CD4-positive, CD25-positive, alpha-beta regulatory T cell (primary cell): ENCODE results near the gene PTCH1. TPM values are rescaled to one million over a fixed set of nuclear protein-coding genes. Genes with fewer than 3 reads are reported as not detected.

Experiments used
- ATAC-seq, 2 donors: fragments of 150-1000 bp; cut with Tn5 transposase; one replicate each; pipeline ENCODE4 v1.10.0; 2021; ENCODE audit warnings: low read depth in 2 of 2, moderate number of reproducible peaks in 2 of 2, moderate library complexity in 1 of 2
- DNase-seq, 3 donors: peaks; one replicate each; pipeline versions ENCODE4 v3.0.0 to v3.0.0-alpha.2; 2012 to 2022; ENCODE audit warnings: mixed read lengths in 1 of 3
- H3K27ac ChIP-seq: one replicate; pipeline ENCODE4 v1.7.0; 2013; ENCODE audit warnings: mild to moderate bottlenecking, low read length; ENCODE audit not compliant: insufficient read depth, poor library complexity, severe bottlenecking
- H3K27me3 ChIP-seq: one replicate; pipeline ENCODE4 v1.7.0; 2013; ENCODE audit warnings: low read length; ENCODE audit not compliant: control insufficient read depth, insufficient read depth
- H3K36me3 ChIP-seq: one replicate; pipeline ENCODE4 v1.7.0; 2013; ENCODE audit warnings: mild to moderate bottlenecking, low read length, moderate library complexity; ENCODE audit not compliant: control insufficient read depth, insufficient read depth
- H3K4me1 ChIP-seq: 2 replicates; pipeline ENCODE4 v1.7.0; 2013; ENCODE audit warnings: mild to moderate bottlenecking, low read length; ENCODE audit not compliant: insufficient read depth, control insufficient read depth, poor library complexity, severe bottlenecking
- H3K4me3 ChIP-seq: one replicate; pipeline ENCODE4 v1.7.0; 2013; ENCODE audit warnings: low read depth, mild to moderate bottlenecking, low read length, moderate library complexity
- H3K9me3 ChIP-seq, 2 experiments: 1 replicate in 1 of 2; 2 replicates in 1 of 2; pipeline ENCODE4 v1.7.0; 2013; ENCODE audit warnings: low read length in 2 of 2, mild to moderate bottlenecking in 1 of 2, moderate library complexity in 1 of 2; ENCODE audit not compliant: control insufficient read depth in 2 of 2
- H3K27ac Mint-ChIP-seq, 3 donors: one replicate each; pipeline ENCODE4 v1.8.0; 2020 to 2022; ENCODE audit warnings: mild to moderate bottlenecking in 3 of 3, mixed read lengths in 3 of 3, moderate library complexity in 2 of 3
- H3K27me3 Mint-ChIP-seq: one replicate; pipeline ENCODE4 v1.8.0; 2022; ENCODE audit warnings: mild to moderate bottlenecking, mixed read lengths
- H3K36me3 Mint-ChIP-seq: one replicate; pipeline ENCODE4 v1.8.0; 2020; ENCODE audit warnings: mixed read lengths
- H3K4me1 Mint-ChIP-seq, 4 donors: one replicate each; pipeline ENCODE4 v1.8.0; 2020 to 2022; ENCODE audit warnings: mixed read lengths in 4 of 4, mild to moderate bottlenecking in 1 of 4
- H3K4me3 Mint-ChIP-seq, 4 donors: one replicate each; pipeline ENCODE4 v1.8.0; 2020 to 2022; ENCODE audit warnings: mild to moderate bottlenecking in 4 of 4, mixed read lengths in 4 of 4, moderate library complexity in 3 of 4
- H3K9me3 Mint-ChIP-seq, 7 donors: one replicate each; pipeline ENCODE4 v1.8.0; 2020 to 2022; ENCODE audit warnings: mixed read lengths in 7 of 7, mild to moderate bottlenecking in 3 of 7, moderate library complexity in 2 of 7
- polyA plus RNA-seq, 4 donors: library from polyadenylated mRNA; unstranded; fragments of 300-500 nt; fragmentation: Illumina TruSeq; gene quantifications; one replicate each; pipeline ENCODE4 v1.2.3, GENCODE V29; 2021
- total RNA-seq: library from RNA; stranded (reverse); gene quantifications from one replicate; pipeline ENCODE4 v1.2.3, GENCODE V29; 2022

The PTCH1 gene
- total and polyA plus RNA-seq, 5 donors from 2014 or later = 3.5 to 11.8 (median 8.1) TPM

DNA sequence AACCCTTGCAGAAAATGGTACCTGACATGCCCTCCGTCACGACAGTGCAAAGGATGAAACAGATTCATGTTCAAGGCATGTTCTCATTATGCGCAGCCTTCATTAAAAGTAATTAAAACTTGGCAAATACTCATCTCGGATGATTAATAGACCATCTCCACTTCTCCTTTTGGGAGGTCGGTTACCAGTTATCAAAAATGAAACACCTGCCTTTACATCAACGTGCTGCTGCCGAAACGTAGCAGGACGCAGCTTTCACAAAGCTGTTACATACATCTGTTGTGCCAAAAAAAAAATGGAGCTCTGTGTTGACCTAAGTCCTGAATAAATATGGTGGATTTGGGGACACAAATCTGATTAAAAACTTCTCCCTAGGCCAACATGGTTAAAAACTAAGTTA is 75.7 kb downstream of the PTCH1 start:
- Mint-ChIP-seq H3K4me1 (peaks cover 0 to 3% (median 0%) of the 10 kb centered on the region in 4 donors), H3K36me3 (peaks cover 10% of the 10 kb centered on the region), H3K9me3 (peaks cover 0 to 1% (median 0%) of the 10 kb centered on the region in 7 donors), H3K4me3 (no peak overlapping the region), H3K27ac (no peak overlapping the region), H3K27me3 (peaks cover 11% of the 10 kb centered on the region)
- Histone ChIP-seq H3K4me1 (no peaks in the 10 kb centered on the region), H3K27ac (no peak overlapping the region), H3K36me3 (no peaks in the 10 kb centered on the region), H3K9me3 (peaks cover 0 to 1% of the 10 kb centered on the region in 2 experiments), H3K4me3 (no peak overlapping the region), H3K27me3 (no peaks in the 10 kb centered on the region)
- ATAC-seq (no peak), DNase-seq (no peak)

GRCh38 chr9:95440447-95440846 is 76.3 kb downstream of the PTCH1 start:
- no peak for DNase-seq
- ATAC-seq = no peak
- H3K4me1 Mint-ChIP-seq = peaks cover 0 to under 1% (median 0%) of the 10 kb centered on the region in 4 donors

DNA sequence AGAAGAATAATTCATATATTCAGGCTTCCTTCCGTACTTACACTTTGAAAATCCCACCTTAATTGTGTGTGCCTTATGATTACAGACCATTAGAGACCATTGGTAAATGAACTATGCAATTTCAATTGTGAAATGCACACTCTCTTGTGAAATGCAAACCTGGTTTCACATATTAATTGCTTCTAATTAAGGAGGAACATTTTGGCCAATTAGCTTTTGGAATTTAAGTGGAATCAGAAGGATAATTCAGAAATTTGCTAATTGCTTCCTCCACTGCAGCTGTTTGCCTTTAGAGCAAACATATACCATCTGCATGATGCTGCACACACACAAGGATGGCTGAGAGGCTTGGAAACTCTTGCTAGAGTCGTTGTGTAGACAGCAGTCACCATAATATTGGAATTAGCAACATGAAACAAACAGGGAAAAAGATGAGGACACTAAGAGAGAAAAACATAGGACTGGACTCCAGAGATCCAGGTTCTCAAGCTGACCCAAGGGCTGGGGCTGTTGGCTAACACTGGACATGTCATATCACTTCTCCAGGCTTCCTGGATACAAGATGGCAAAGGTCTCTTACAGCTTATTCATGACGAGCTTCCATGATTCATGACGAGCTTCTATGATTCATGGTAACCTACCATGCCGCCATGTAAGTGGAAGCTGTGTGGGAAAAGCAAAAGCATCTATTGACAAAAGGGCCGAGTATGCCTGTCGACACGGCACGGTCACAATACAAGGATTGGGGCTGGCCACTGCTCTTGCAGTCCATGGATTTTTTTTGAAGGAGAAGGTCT is 78.0 kb downstream of the PTCH1 start:
- Mint-ChIP-seq H3K27me3 (peaks cover 11% of the 10 kb centered on the region), H3K4me3 (no peak overlapping the region), H3K9me3 (peaks cover 0 to 5% (median 2%) of the 10 kb centered on the region in 7 donors), H3K36me3 (no peaks in the 10 kb centered on the region), H3K4me1 (peaks cover 0 to 1% (median 0%) of the 10 kb centered on the region in 4 donors), H3K27ac (no peak overlapping the region)
- Histone ChIP-seq H3K9me3 (peaks cover 0 to 1% of the 10 kb centered on the region in 2 experiments), H3K36me3 (no peaks in the 10 kb centered on the region), H3K27ac (no peak overlapping the region), H3K4me3 (no peak overlapping the region), H3K4me1 (no peaks in the 10 kb centered on the region), H3K27me3 (no peaks in the 10 kb centered on the region)
- DNase-seq (no peak), ATAC-seq (no peak)

More at GRCh38 chr9:95440447-95440846, 76.3 kb downstream of the PTCH1 start:
- Mint-ChIP-seq H3K9me3 (peaks cover 0 to 1% (median 0%) of the 10 kb centered on the region in 7 donors), H3K27ac (no peak overlapping the region), H3K36me3 (peaks cover 7% of the 10 kb centered on the region), H3K27me3 (peaks cover 11% of the 10 kb centered on the region), H3K4me3 (no peak overlapping the region)
- H3K36me3 ChIP-seq = no peaks in the 10 kb centered on the region
- no peaks in the 10 kb centered on the region for H3K27me3 ChIP-seq
- H3K4me3 ChIP-seq = no peak overlapping the region
- H3K27ac ChIP-seq = no peak overlapping the region
- H3K9me3 ChIP-seq = peaks cover 0 to 1% of the 10 kb centered on the region in 2 experiments
- H3K4me1 ChIP-seq = no peaks in the 10 kb centered on the region

GRCh38 chr9:95437559-95437958 is 79.2 kb downstream of the PTCH1 start:
- Histone ChIP-seq H3K9me3 (peaks cover 0 to 1% of the 10 kb centered on the region in 2 experiments), H3K4me1 (no peaks in the 10 kb centered on the region), H3K27me3 (no peaks in the 10 kb centered on the region), H3K36me3 (no peaks in the 10 kb centered on the region), H3K27ac (no peak overlapping the region), H3K4me3 (no peak overlapping the region)
- Mint-ChIP-seq H3K36me3 (no peaks in the 10 kb centered on the region), H3K9me3 (peaks cover 0 to 5% (median 2%) of the 10 kb centered on the region in 7 donors), H3K27me3 (peaks cover 6% of the 10 kb centered on the region), H3K27ac (no peak overlapping the region), H3K4me1 (peaks cover 0 to 5% (median 0%) of the 10 kb centered on the region in 4 donors), H3K4me3 (no peak overlapping the region)
- no peak for ATAC-seq
- DNase-seq = no peak

- H3K4me1 ChIP-seq = no peaks in the 10 kb centered on the region
- DNase-seq (no peak), ATAC-seq (no peak)
- Mint-ChIP-seq H3K27me3 (peaks cover 7% of the 10 kb centered on the region), H3K27ac (no peak overlapping the region), H3K9me3 (peaks cover 0 to 5% (median 2%) of the 10 kb centered on the region in 7 donors), H3K4me1 (peaks cover 0 to 5% (median 0%) of the 10 kb centered on the region in 4 donors), H3K4me3 (no peak overlapping the region), H3K36me3 (no peaks in the 10 kb centered on the region)
- H3K4me3 ChIP-seq = no peak overlapping the region
- H3K36me3 ChIP-seq = no peaks in the 10 kb centered on the region
- H3K27me3 ChIP-seq = no peaks in the 10 kb centered on the region
- no peak overlapping the region for H3K27ac ChIP-seq
- H3K9me3 ChIP-seq = peaks cover 0 to 1% of the 10 kb centered on the region in 2 experiments
These were observed 80.4 kb downstream of the PTCH1 start for GRCh38 chr9:95436416-95436815.

DNA sequence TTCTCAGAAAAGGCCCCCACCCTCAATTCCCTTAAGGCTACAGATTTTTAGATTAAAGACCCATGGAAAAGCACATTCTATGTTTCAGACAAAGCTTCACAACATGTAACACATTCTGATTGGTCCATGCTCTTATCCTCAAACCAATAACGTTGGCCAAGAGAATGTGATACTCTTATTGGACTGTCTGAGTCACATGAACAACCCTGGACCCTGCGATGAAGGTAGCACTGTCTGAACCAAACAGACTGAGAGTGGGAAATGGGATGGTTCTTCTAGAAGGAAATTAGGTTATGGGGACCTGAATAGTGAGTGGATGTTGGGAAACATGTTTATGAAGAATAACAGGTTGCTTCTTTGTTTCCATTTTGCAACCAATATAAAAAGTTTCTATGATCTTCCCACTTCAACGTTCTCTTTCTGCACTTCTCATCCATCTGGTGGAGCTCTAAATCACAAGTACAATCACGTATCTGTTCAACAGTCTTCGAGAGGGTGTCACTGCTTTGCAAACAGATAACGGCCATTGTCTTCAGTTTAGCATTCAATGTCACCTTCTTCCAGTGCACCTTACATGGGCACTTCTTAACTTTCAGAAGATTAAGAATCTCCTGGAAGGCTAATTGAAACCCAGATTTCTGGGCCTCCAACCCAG is 81.6 kb downstream of the PTCH1 start:
- Mint-ChIP-seq H3K27me3 (peaks cover 11% of the 10 kb centered on the region), H3K9me3 (peaks cover 1 to 6% (median 2%) of the 10 kb centered on the region in 7 donors), H3K4me3 (no peak overlapping the region), H3K27ac (no peak overlapping the region), H3K36me3 (no peaks in the 10 kb centered on the region), H3K4me1 (peaks cover 0 to 5% (median 0%) of the 10 kb centered on the region in 4 donors)
- H3K4me1 ChIP-seq = no peaks in the 10 kb centered on the region
- DNase-seq (no peak), ATAC-seq (no peak)
- H3K4me3 ChIP-seq = no peak overlapping the region
- peaks cover under 1 to 6% of the 10 kb centered on the region in 2 experiments for H3K9me3 ChIP-seq
- H3K36me3 ChIP-seq = no peaks in the 10 kb centered on the region
- no peaks in the 10 kb centered on the region for H3K27me3 ChIP-seq
- H3K27ac ChIP-seq = no peak overlapping the region

GRCh38 chr9:95434116-95435073 is 82.4 kb downstream of the PTCH1 start:
- peaks cover 0 to 5% (median 0%) of the 10 kb centered on the region in 4 donors for H3K4me1 Mint-ChIP-seq
- ATAC-seq = no peak
- DNase-seq = no peak
- no peak overlapping the region for H3K4me3 Mint-ChIP-seq
- H3K27me3 Mint-ChIP-seq = peaks cover 11% of the 10 kb centered on the region
- H3K9me3 ChIP-seq = peaks cover 5 to 7% of the 10 kb centered on the region in 2 experiments
- no peak overlapping the region for H3K27ac Mint-ChIP-seq
- H3K4me1 ChIP-seq = no peaks in the 10 kb centered on the region
- H3K9me3 Mint-ChIP-seq = peaks cover 1 to 9% (median 5%) of the 10 kb centered on the region in 7 donors
- H3K36me3 ChIP-seq = no peaks in the 10 kb centered on the region
- no peak overlapping the region for H3K4me3 ChIP-seq
- H3K27ac ChIP-seq = no peak overlapping the region
- H3K36me3 Mint-ChIP-seq = no peaks in the 10 kb centered on the region
- H3K27me3 ChIP-seq = no peaks in the 10 kb centered on the region
